Hepatocyte (in vitro differentiated cells): ENCODE results near the gene SUPT3H. TPM values are rescaled to one million over a fixed set of nuclear protein-coding genes. Genes with fewer than 3 reads are reported as not detected.
A peak's percentile ranks its signal among the peaks of the same experiment; 100 is the strongest.

Experiments
- DNase-seq: peaks from one replicate; pipeline ENCODE4 v3.0.0-alpha.2; 2016; ENCODE audit warnings: low spot score
- H2AFZ ChIP-seq: fragments of 200-600 bp; sonication (generic); 2 replicates; pipeline ENCODE4 v1.6.0; 2016; ENCODE audit warnings: antibody characterized with exemption, mild to moderate bottlenecking
- H3K27ac ChIP-seq: fragments of 200-600 bp; sonication (generic); 2 replicates; pipeline ENCODE4 v1.5.1; 2016; ENCODE audit warnings: mild to moderate bottlenecking
- H3K27me3 ChIP-seq: fragments of 200-600 bp; sonication (generic); 2 replicates; pipeline ENCODE4 v1.6.1; 2016
- H3K36me3 ChIP-seq: fragments of 200-600 bp; sonication (generic); replicated peaks from 2 replicates; pipeline ENCODE4 v1.5.1; 2016; ENCODE audit warnings: low read depth; ENCODE audit not compliant: insufficient read depth
- H3K4me1 ChIP-seq: fragments of 200-600 bp; sonication (generic); 2 replicates; pipeline ENCODE4 v1.5.1; 2016; ENCODE audit warnings: mild to moderate bottlenecking, moderate library complexity; ENCODE audit not compliant: insufficient read depth
- H3K4me2 ChIP-seq: fragments of 200-600 bp; sonication (generic); 2 replicates; pipeline ENCODE4 v1.6.0; 2016
- H3K4me3 ChIP-seq: fragments of 200-600 bp; sonication (generic); 2 replicates; pipeline ENCODE4 v1.5.1; 2016; ENCODE audit warnings: mild to moderate bottlenecking
- H3K79me2 ChIP-seq: fragments of 200-600 bp; sonication (generic); 2 replicates; pipeline ENCODE4 v1.6.0; 2017; ENCODE audit warnings: mild to moderate bottlenecking
- H3K9me2 ChIP-seq: fragments of 200-600 bp; sonication (generic); replicated peaks from 2 replicates; pipeline ENCODE4 v1.6.0; 2017; ENCODE audit warnings: mild to moderate bottlenecking; ENCODE audit not compliant: insufficient read depth
- H3K9me3 ChIP-seq: fragments of 200-600 bp; sonication (generic); 2 replicates; pipeline ENCODE4 v1.5.1; 2016; ENCODE audit warnings: low read depth, mild to moderate bottlenecking
- H4K20me1 ChIP-seq: fragments of 200-600 bp; sonication (generic); 2 replicates; pipeline ENCODE4 v1.6.0; 2016; ENCODE audit warnings: mild to moderate bottlenecking; ENCODE audit not compliant: insufficient read depth, poor library complexity, severe bottlenecking
- CTCF ChIP-seq: fragments of 200-600 bp; sonication (generic); IDR thresholded peaks from 2 replicates; pipeline ENCODE4 v1.5.1; 2016; ENCODE audit warnings: antibody characterized with exemption, mild to moderate bottlenecking; ENCODE audit not compliant: poor library complexity
- EZH2 ChIP-seq: fragments of 200-600 bp; sonication (generic); IDR thresholded peaks from 2 replicates; pipeline ENCODE4 v1.6.1; 2016; ENCODE audit warnings: antibody characterized with exemption, mild to moderate bottlenecking, borderline replicate concordance
- EZH2phosphoT487 ChIP-seq: fragments of 200-600 bp; sonication (generic); IDR thresholded peaks from one replicate; pipeline ENCODE4 v1.6.1; 2018; ENCODE audit warnings: antibody characterized with exemption, mild to moderate bottlenecking, low read depth, moderate library complexity; ENCODE audit not compliant: unreplicated experiment, severe bottlenecking
- WGBS: methylation state at CpG from one replicate; pipeline ENCODE4 v1.1.6; 2016; ENCODE audit warnings: low lambda C conversion rate; ENCODE audit errors: missing lambda C conversion rate; 5-methylcytosine and 5-hydroxymethylcytosine counted together
- polyA plus RNA-seq: library from polyadenylated mRNA; unstranded; fragments of >200 nt; fragmentation: Nextera tagmentation; extraction: Ambion mirVana; gene quantifications from 2 replicates; pipeline ENCODE4 v1.2.1, GENCODE V29; 2016
- total RNA-seq: library from RNA; depleted of rRNA; stranded (reverse); fragments of >200 nt; gene quantifications from 2 replicates; pipeline ENCODE4 v1.2.3, GENCODE V29; 2014

The SUPT3H gene
- total and polyA plus RNA-seq, 2 experiments from 2014 or later: 6.8 to 7.7 TPM

- Histone ChIP-seq H4K20me1 (no peaks in the 10 kb centered on the region), H3K27ac (no peak overlapping the region), H3K9me2 (no peaks in the 10 kb centered on the region), H3K79me2 (no peaks in the 10 kb centered on the region), H2AFZ (no peak overlapping the region), H3K36me3 (no peaks in the 10 kb centered on the region), H3K4me3 (no peak overlapping the region), H3K27me3 (peaks cover 59% of the 10 kb centered on the region), H3K4me1 (peaks cover 8% of the 10 kb centered on the region), H3K4me2 (no peak overlapping the region), H3K9me3 (no peaks in the 10 kb centered on the region)
- WGBS: 83% methylated on average over 3 of the region's 3 CpGs
- TF ChIP-seq EZH2phosphoT487: no peak
- no peak for TF ChIP-seq EZH2
- no peak for TF ChIP-seq CTCF
- DNase-seq: no peak
Measured at GRCh38 chr6:45415788-45416518, 38.2 kb upstream of the SUPT3H start.

GRCh38 chr6:45415315-45415714 lies 37.6 kb upstream of the SUPT3H start:
- Histone ChIP-seq H3K27me3 (peaks cover 53% of the 10 kb centered on the region), H3K9me3 (no peaks in the 10 kb centered on the region)
- TF ChIP-seq CTCF (no peak), EZH2phosphoT487 (no peak), EZH2 (no peak)

GRCh38 chr6:45411959-45412358 lies 34.2 kb upstream of the SUPT3H start:
- TF ChIP-seq EZH2 (no peak), CTCF (no peak), EZH2phosphoT487 (no peak)
- no peak for DNase-seq
- Histone ChIP-seq H2AFZ (no peak overlapping the region), H3K79me2 (no peaks in the 10 kb centered on the region), H3K36me3 (no peaks in the 10 kb centered on the region), H3K4me1 (no peaks in the 10 kb centered on the region), H3K27me3 (peaks cover 21% of the 10 kb centered on the region), H4K20me1 (no peaks in the 10 kb centered on the region), H3K4me3 (no peak overlapping the region), H3K27ac (no peak overlapping the region), H3K9me3 (no peaks in the 10 kb centered on the region), H3K4me2 (no peak overlapping the region), H3K9me2 (no peaks in the 10 kb centered on the region)
- 92% methylated on average over 5 of the region's 5 CpGs for WGBS

More at GRCh38 chr6:45415315-45415714, 37.6 kb upstream of the SUPT3H start:
- no peak overlapping the region for H3K4me2 ChIP-seq
- no peak overlapping the region for H3K27ac ChIP-seq
- H3K4me3 ChIP-seq: no peak overlapping the region
- no peaks in the 10 kb centered on the region for H3K79me2 ChIP-seq
- 31% methylated on average over 2 of the region's 2 CpGs for WGBS
- H2AFZ ChIP-seq: no peak overlapping the region
- DNase-seq: peak; percentile 7
- H3K9me2 ChIP-seq: no peaks in the 10 kb centered on the region
- peaks cover 4% of the 10 kb centered on the region for H3K4me1 ChIP-seq
- no peaks in the 10 kb centered on the region for H4K20me1 ChIP-seq
- no peaks in the 10 kb centered on the region for H3K36me3 ChIP-seq
